NCI-H748 (cell line): ENCODE results near the gene SLC5A11.

ENCODE experiments used
- DNase-seq: peaks from one replicate; lab custom pipeline; 2025; ENCODE audit not compliant: unreplicated experiment; lab: John Stamatoyannopoulos, UW

The SLC5A11 gene

DNA sequence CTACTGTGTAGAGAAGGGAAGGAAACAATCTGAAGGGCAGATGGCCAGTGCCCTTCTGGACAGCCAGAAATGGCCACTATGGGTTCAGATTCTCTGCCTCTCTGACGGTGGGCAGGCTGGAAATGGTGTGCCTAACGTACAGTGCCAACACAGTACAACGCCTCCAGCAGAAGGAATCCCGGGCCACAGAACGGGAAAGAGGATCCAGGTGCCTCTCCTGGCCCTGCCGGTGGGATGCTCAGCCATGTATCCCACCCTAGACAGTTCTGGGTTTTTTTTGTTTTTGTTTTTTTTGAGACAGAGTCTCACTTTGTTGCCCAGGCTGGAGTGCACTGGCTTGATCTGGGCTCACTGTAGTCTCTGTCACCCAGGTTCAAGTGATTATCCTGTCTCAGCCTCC lies 71.5 kb downstream of the SLC5A11 start:
- no peak for DNase-seq

DNA sequence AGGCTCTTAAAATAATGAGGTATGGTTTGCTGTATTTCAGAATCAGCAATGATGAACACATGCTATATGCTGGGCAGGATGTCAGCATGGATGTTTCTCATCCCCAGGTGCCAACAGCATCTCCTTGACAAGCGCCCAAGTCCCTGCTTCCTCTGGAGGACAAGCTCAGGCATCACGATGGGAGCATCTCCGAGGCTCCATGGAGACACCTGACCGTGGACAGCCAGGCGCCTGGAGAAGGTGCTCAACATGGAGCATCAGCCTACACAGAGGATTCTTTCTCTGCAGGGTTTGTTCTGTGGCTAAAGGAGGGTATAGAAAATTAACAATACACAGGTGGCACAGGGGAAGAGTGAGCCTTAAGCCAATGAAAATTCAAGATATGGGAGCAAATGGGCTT lies 72.1 kb downstream of the SLC5A11 start:
- DNase-seq, result no peak

GRCh38 chr16:24918641-24919040 lies 72.9 kb downstream of the SLC5A11 start:
- DNase-seq, result no peak

GRCh38 chr16:24919536-24919935 lies 73.8 kb downstream of the SLC5A11 start:
- no peak for DNase-seq

- DNase-seq, result no peak
Measured at GRCh38 chr16:24920568-24920967, 74.8 kb downstream of the SLC5A11 start.

GRCh38 chr16:24921229-24921628 lies 75.5 kb downstream of the SLC5A11 start:
- no peak for DNase-seq

DNA sequence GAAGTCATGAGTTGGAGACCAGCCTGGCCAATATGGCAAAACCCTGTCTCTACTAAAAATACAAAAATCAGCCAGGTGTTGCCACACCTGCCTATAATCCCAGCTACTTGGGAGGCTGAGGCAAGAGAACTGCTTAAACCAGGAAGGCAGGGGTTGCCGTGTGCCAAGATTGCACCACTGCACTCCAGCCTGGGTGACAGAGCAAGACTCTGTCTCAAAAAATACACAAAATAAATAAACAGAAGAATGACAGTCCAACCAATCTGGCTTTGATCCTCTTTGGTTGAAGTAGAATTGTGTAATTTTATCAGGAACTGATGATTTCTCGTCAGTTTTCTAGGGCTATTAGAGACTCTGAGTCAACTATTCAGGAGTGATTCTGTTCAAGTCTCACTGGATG lies 79.4 kb downstream of the SLC5A11 start:
- no peak for DNase-seq

- no peak for DNase-seq
Measured at GRCh38 chr16:24929409-24929808, 83.6 kb downstream of the SLC5A11 start.

- DNase-seq, result no peak
Measured at GRCh38 chr16:24930440-24930839, 84.7 kb downstream of the SLC5A11 start.

DNA sequence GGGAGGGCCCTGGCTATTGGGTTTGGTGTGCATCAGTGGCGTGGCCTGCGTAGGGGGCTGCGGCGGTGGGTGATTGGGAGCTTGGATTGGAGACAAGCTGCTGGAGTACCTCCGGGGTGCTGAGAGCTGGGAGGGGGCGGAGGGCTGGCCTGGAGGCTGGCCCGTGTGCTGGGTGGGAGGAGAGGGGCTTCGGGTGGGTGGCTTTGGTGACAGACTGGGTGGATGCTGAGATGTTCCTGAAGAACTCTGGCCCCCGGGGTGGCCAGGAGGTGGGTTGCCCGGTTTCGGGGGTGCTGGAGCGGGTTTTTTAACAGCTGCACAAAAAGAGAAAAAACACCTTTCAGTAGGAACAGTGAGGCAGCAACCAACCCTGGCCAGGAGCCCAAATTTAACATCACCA lies 85.3 kb downstream of the SLC5A11 start:
- no peak for DNase-seq

GRCh38 chr16:24935336-24935735 lies 89.6 kb downstream of the SLC5A11 start:
- no peak for DNase-seq

DNA sequence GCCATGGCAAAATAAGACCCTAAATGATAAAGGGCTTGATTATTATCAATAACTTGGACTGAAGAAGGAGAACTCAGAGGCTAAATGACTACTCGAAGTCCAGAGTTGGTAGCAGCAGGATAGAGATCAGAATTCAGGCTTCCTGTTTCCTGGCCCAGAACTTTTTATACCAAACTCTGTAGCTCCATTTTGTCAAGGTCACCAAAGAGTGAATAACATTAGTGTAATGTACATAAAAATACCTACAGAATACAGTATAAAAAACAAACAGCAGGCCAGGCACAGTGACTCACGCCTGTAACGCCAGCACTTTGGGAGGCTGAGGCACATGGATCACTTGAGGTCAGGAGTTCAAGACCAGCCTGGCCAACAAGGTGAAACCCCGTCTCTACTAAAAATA lies 90.4 kb downstream of the SLC5A11 start:
- DNase-seq, result no peak

DNA sequence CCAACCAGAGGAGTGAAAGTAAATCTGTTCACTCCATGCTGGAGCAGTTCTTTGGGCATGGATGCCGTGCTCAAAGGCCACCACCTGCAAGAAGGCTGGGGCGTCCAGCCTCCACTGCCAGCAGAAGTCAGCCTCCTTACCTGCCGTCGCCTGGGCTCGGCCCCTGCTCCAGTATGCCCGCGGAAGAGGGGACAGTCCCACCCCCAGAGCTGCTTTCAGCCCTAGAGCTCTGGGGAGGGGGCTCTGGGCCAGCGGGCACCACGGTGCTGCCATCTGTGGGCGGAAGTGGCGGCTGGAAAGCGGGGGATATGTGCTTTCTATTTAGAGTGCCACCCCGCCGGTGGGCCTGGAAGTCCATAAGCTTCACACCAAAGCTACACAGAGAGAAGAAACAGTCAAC lies 93.5 kb downstream of the SLC5A11 start:
- no peak for DNase-seq

- no peak for DNase-seq
Measured at GRCh38 chr16:24939738-24940137, 94.0 kb downstream of the SLC5A11 start.

DNA sequence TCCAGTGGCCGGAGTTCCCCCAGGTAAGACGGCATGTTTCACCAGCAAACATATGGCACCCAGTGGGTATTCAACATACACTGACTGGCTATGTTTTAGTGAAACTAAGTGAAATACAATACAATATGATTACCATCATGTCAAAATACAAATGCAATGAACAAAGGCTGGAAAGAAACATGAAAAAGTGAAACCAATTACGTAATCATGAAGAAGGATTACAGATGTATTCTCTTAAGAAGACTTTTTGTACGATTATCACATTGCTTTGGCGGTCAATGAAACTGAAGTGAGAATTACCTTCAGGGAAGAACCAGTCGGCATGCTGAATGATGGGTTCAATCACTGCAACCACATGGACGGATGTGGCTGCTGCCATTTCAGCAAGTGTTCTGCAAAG lies 97.7 kb downstream of the SLC5A11 start:
- no peak for DNase-seq

GRCh38 chr16:24944206-24944605 lies 98.4 kb downstream of the SLC5A11 start:
- DNase-seq, result no peak

- DNase-seq, result no peak
Measured at GRCh38 chr16:24946155-24946554, 100.4 kb downstream of the SLC5A11 start.

GRCh38 chr16:24950275-24950674 lies 104.5 kb downstream of the SLC5A11 start:
- no peak for DNase-seq

DNA sequence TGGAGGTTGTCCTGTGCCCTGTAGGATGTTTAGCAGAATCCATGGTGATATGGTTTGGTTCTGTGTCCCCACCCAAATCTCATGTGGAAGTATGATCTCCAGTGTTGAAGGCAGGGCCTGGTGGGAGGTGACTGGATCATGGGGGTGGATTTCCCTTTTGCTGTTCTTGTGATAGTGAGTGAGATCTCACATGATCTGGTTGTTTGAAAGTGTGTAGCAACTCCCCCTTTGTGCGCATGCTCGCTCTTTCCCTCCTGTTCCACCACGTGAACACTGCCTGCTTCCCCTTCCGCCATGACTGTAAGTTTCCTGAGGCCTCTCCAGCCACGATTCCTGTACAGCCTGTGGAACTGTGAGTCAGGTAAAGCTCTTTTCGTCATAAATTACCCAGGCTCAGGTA lies 107.5 kb downstream of the SLC5A11 start:
- DNase-seq, result no peak

DNA sequence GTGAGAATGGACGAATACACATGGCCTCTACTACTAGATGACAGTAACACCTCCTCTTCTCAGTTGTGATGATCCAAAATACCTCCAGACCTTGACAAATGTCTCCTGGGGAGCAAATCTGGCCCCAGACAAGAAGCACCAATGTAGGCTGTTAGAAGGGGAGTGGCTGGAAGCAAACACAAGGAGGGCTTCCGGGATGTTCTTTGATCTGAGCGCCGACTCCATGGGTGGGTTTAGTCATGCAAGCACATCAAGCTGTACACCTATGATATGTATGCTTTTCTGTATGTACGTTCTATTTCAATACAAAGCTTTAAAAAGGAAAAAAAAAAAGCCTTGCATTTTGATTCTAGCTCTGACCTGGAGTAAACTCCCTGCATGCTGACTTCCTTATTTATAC lies 108.0 kb downstream of the SLC5A11 start:
- DNase-seq, result no peak

GRCh38 chr16:24954137-24954536 lies 108.4 kb downstream of the SLC5A11 start:
- DNase-seq, result no peak

- no peak for DNase-seq
Measured at GRCh38 chr16:24955975-24956731, 110.4 kb downstream of the SLC5A11 start.

DNA sequence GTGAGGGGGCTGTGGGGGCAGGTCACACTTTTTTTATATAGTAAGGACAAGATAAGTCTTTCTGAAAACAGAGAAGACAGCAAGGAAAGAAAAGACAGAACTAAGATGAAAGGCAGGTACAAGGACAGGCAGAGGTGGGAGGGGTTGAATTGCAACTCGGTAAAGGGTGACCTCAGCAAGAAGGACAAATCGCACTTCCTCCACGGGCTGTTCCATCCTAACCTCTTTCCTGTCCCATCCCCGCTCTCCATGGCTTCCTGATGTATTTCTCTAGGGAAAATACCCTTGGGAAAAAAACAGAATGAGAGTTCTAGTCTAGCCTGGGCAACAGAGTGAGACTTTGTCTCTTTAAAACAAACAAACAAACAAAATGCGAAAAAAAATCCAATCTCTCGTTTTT lies 112.1 kb downstream of the SLC5A11 start:
- no peak for DNase-seq
